Neural crest cell (in vitro differentiated cells): Measurements from ENCODE around the gene ZNF22. TPM values are rescaled to one million over a fixed set of nuclear protein-coding genes. Genes with fewer than 3 reads are reported as not detected.

Source experiments
- DNase-seq: peaks from one replicate; pipeline ENCODE4 v3.0.0; 2021; ENCODE audit warnings: low read depth, mixed read lengths, low spot score
- H3K27ac Mint-ChIP-seq: one replicate; pipeline ENCODE4 v1.8.0; 2021; ENCODE audit warnings: mild to moderate bottlenecking, mixed read lengths; ENCODE audit not compliant: unreplicated experiment
- H3K27me3 Mint-ChIP-seq: 2 replicates; pipeline ENCODE4 v1.8.0; 2021; ENCODE audit warnings: low read depth, mild to moderate bottlenecking, mixed read lengths
- H3K36me3 Mint-ChIP-seq: 2 replicates; pipeline ENCODE4 v1.8.0; 2021; ENCODE audit warnings: low read depth, mild to moderate bottlenecking, mixed read lengths
- H3K4me1 Mint-ChIP-seq: 2 replicates; pipeline ENCODE4 v1.8.0; 2021; ENCODE audit warnings: mixed read lengths
- H3K4me3 Mint-ChIP-seq: one replicate; pipeline ENCODE4 v1.8.0; 2021; ENCODE audit warnings: mild to moderate bottlenecking, mixed read lengths
- H3K9me3 Mint-ChIP-seq: 2 replicates; pipeline ENCODE4 v1.8.0; 2021; ENCODE audit warnings: mixed read lengths
- CTCF ChIP-seq: fragments of 200-600 bp; sonication (generic); conservative IDR thresholded peaks from 2 replicates; pipeline ENCODE4 v1.5.0; 2021; ENCODE audit warnings: antibody characterized with exemption, mild to moderate bottlenecking
- total RNA-seq: library from RNA; stranded (reverse); gene quantifications from 2 replicates; pipeline ENCODE4 v1.2.1, GENCODE V29; 2021

ZNF22 gene
- total RNA-seq, 1 donor from 2014 or later: 51.0 TPM

GRCh38 chr10:44955413-44956070 lies 45.2 kb upstream of the ZNF22 start:
- TF ChIP-seq CTCF: no peak
- H3K4me3 Mint-ChIP-seq: peak overlapping the region; percentile 66
- no peaks in the 10 kb centered on the region for H3K9me3 Mint-ChIP-seq
- no peak overlapping the region for H3K27ac Mint-ChIP-seq
- peaks cover 73% of the 10 kb centered on the region for H3K4me1 Mint-ChIP-seq
- DNase-seq: no peak
- no peaks in the 10 kb centered on the region for H3K27me3 Mint-ChIP-seq
- peaks cover 4% of the 10 kb centered on the region for H3K36me3 Mint-ChIP-seq

DNA sequence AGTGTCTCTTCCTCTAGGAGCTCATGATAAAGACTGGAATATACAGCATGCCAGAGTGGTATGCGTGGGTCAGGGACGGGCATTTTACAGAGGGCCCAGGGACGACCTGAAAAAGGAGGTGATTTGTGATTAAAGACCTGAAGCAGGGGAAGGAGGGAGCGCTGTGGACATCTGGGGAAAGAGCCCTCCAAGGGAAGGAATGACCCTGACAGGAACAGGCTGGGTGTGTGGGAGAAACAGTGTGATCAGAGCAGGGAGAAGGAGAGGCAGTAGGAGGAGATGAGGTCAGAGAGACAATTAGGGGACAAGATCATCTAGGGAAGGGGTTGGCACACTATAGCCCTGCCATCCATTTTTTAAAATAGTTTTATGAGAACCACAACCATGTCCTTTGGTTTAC lies 44.5 kb upstream of the ZNF22 start:
- no peak for TF ChIP-seq CTCF
- H3K9me3 Mint-ChIP-seq: no peaks in the 10 kb centered on the region
- no peak overlapping the region for H3K27ac Mint-ChIP-seq
- H3K27me3 Mint-ChIP-seq: no peaks in the 10 kb centered on the region
- DNase-seq: no peak
- H3K4me1 Mint-ChIP-seq: peaks cover 76% of the 10 kb centered on the region
- H3K4me3 Mint-ChIP-seq: peak overlapping the region; percentile 66
- H3K36me3 Mint-ChIP-seq: peaks cover 4% of the 10 kb centered on the region

DNA sequence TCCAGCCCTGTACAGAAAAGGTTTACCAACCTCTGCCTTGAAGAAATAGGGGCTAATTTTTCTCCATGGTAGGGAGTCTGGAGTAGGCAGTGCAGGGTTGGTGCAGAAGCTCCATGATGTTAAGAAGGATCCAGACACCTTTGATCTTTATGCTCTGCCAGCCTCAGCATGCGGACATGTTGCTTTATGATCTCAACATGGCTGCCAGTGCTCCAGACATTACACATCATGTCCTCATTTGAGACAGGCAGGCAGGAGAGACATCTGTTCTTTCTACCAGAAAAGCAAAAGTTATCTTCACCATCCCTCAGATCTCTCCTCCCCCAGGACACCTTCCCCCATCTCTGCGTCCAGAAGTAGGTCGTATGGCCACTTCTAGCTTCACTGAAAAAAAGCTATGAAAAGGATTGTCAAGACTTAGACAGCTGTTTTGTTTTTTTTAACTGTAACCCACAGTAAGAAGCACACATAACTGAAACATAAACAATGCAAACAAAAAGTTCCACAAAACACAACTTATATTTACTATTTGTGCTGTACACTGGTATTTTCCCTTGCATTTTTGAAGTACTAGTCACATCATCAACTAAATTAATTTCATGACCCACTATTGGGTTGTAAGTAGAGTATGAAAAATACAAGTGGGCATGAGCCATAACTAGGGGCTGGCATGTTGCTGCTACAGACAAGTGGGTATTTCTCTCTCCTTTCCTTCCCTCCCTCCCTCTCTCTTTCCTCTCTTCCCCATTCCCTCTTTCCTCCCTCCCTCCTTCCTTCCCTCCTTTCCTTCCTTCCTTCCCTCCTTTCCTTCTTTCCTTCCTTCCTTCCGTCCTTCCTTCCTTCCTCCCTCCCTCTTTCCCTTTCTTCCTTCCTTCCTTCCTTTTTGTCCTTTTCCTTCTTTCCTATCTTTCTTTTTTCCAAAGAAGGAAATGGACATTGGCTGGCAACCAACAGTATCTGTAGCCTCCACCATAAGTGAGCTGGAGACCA lies 43.7 kb upstream of the ZNF22 start:
- TF ChIP-seq CTCF: no peak
- H3K4me1 Mint-ChIP-seq: peaks cover 76% of the 10 kb centered on the region
- H3K27me3 Mint-ChIP-seq: no peaks in the 10 kb centered on the region
- DNase-seq: no peak
- no peak overlapping the region for H3K27ac Mint-ChIP-seq
- peaks cover 4% of the 10 kb centered on the region for H3K36me3 Mint-ChIP-seq
- H3K4me3 Mint-ChIP-seq: peak overlapping the region; percentile 92
- no peaks in the 10 kb centered on the region for H3K9me3 Mint-ChIP-seq

GRCh38 chr10:44958196-44958897 lies 42.4 kb upstream of the ZNF22 start:
- Mint-ChIP-seq H3K27ac (no peak overlapping the region), H3K27me3 (no peaks in the 10 kb centered on the region), H3K9me3 (no peaks in the 10 kb centered on the region), H3K36me3 (peaks cover 4% of the 10 kb centered on the region), H3K4me3 (peak overlapping the region; percentile 92), H3K4me1 (peaks cover 76% of the 10 kb centered on the region)
- DNase-seq: no peak
- TF ChIP-seq CTCF: no peak

DNA sequence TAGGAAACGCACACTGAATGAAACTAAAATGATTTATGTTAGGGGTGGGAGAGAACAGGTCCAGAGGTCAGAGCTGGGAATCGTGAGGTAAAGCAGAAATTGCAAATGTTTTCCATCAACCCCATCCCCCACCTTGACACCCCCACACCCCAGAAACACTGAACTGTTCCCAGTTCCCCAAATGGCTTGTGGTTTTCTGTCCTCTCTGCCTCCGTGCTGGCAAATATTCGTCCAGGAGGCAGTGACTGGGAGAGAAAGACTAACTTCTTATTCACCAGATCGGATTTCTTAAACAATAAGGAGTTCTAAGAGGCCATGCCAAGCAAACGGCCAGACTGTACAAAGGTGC lies 41.9 kb upstream of the ZNF22 start:
- no peak for DNase-seq
- peaks cover 76% of the 10 kb centered on the region for H3K4me1 Mint-ChIP-seq
- TF ChIP-seq CTCF: no peak
- peak overlapping the region; percentile 92 for H3K4me3 Mint-ChIP-seq
- no peaks in the 10 kb centered on the region for H3K27me3 Mint-ChIP-seq
- no peaks in the 10 kb centered on the region for H3K9me3 Mint-ChIP-seq
- peak overlapping the region; percentile 69 for H3K27ac Mint-ChIP-seq
- H3K36me3 Mint-ChIP-seq: peaks cover 4% of the 10 kb centered on the region
